A549 (cell line): ENCODE results near the gene TMEM271.

Experiments
- CBX2 ChIP-seq: fragments of 200-600 bp; sonication (generic); IDR thresholded peaks from 2 replicates; pipeline ENCODE4 v1.6.1; 2016; ENCODE audit warnings: low read depth, mild to moderate bottlenecking, borderline replicate concordance
- CTCF ChIP-seq: fragments of >200 bp; sonication (Bioruptor Twin); formaldehyde crosslinking; IDR thresholded peaks from 3 replicates; pipeline ENCODE4 v1.5.1; 2016
- HDAC2 ChIP-seq: fragments of 200-600 bp; sonication (generic); IDR thresholded peaks from 2 replicates; pipeline ENCODE4 v1.6.1; 2016
- KDM5A ChIP-seq: fragments of 200-600 bp; sonication (generic); IDR thresholded peaks from 2 replicates; pipeline ENCODE4 v1.6.1; 2016; ENCODE audit warnings: antibody characterized with exemption, mild to moderate bottlenecking
- PHF8 ChIP-seq: fragments of 200-600 bp; sonication (generic); IDR thresholded peaks from 2 replicates; pipeline ENCODE4 v1.6.1; 2016; ENCODE audit warnings: low read depth, mild to moderate bottlenecking, antibody characterized with exemption, moderate library complexity, borderline replicate concordance
- REST ChIP-seq: fragments of 200-600 bp; sonication (generic); IDR thresholded peaks from 2 replicates; pipeline ENCODE4 v1.6.1; 2016; ENCODE audit warnings: antibody characterized with exemption, mild to moderate bottlenecking, moderate library complexity

- TF ChIP-seq CTCF (no peak), KDM5A (no peak), HDAC2 (no peak), CBX2 (no peak), PHF8 (no peak), REST (no peak)
Observed at GRCh38 chr4:528835-529234, 47.3 kb downstream of the TMEM271 start.
